A673 (cell line): Measurements from ENCODE around the gene CTXND1. TPM values are rescaled to one million over a fixed set of nuclear protein-coding genes. Genes with fewer than 3 reads are reported as not detected.

ENCODE experiments used
- BruUV-seq: library from RNA; stranded (reverse); fragments of 400-500 nt; replicated peaks from 2 replicates; lab custom pipeline; 2021; lab: Mats Ljungman, UMichigan
- CTCF ChIA-PET: fragments of 300-600 bp; sonication (Branson Sonifier 250); formaldehyde crosslinking; loops from one replicate; lab custom pipeline; 2022; ENCODE audit warnings: antibody characterized with exemption; lab: Charles Lee
- POLR2A ChIA-PET: fragments of 300-600 bp; sonication (Branson Sonifier 250); formaldehyde crosslinking; loops from one replicate; lab custom pipeline; 2022; ENCODE audit warnings: antibody characterized with exemption; ENCODE audit not compliant: low non-redundant PET; lab: Charles Lee
- DNase-seq: peaks from one replicate; pipeline ENCODE4 v3.0.0-alpha.2; 2015; ENCODE audit warnings: low spot score
- H3K27ac ChIP-seq: fragments of 200-600 bp; sonication (generic); 2 replicates; pipeline ENCODE4 v1.5.1; 2016; ENCODE audit warnings: mixed run types, low read depth, mild to moderate bottlenecking, mixed read lengths, antibody characterized with exemption, low read length; ENCODE audit not compliant: poor library complexity, severe bottlenecking
- H3K27me3 ChIP-seq: fragments of 200-600 bp; sonication (generic); replicated peaks from 2 replicates; pipeline ENCODE4 v1.6.1; 2017; ENCODE audit warnings: mixed run types, low read depth, mild to moderate bottlenecking, mixed read lengths, antibody characterized with exemption, low read length; ENCODE audit not compliant: insufficient read depth, poor library complexity
- H3K36me3 ChIP-seq: fragments of 200-600 bp; sonication (generic); 2 replicates; pipeline ENCODE4 v1.6.1; 2016; ENCODE audit warnings: mixed run types, mild to moderate bottlenecking, mixed read lengths, antibody characterized with exemption, low read length; ENCODE audit not compliant: insufficient read depth, poor library complexity, severe bottlenecking
- H3K4me1 ChIP-seq: fragments of 200-600 bp; sonication (generic); 2 replicates; pipeline ENCODE4 v1.6.1; 2017; ENCODE audit warnings: mixed run types, mild to moderate bottlenecking, mixed read lengths, antibody characterized with exemption, low read length; ENCODE audit not compliant: insufficient read depth, poor library complexity, severe bottlenecking
- H3K4me3 ChIP-seq: fragments of 200-600 bp; sonication (generic); 2 replicates; pipeline ENCODE4 v1.5.1; 2016; ENCODE audit warnings: low read depth, mixed run types, mild to moderate bottlenecking, mixed read lengths, low read length; ENCODE audit not compliant: poor library complexity, severe bottlenecking
- H3K9me3 ChIP-seq: fragments of 200-600 bp; sonication (generic); 2 replicates; pipeline ENCODE4 v1.6.1; 2016; ENCODE audit warnings: mixed run types, low read depth, mild to moderate bottlenecking, mixed read lengths, antibody characterized with exemption, low read length; ENCODE audit not compliant: poor library complexity, severe bottlenecking
- EZH2 ChIP-seq: fragments of 200-600 bp; sonication (generic); IDR thresholded peaks from 2 replicates; pipeline ENCODE4 v1.6.1; 2017; ENCODE audit warnings: borderline replicate concordance, low read depth, mild to moderate bottlenecking, mixed read lengths, antibody characterized with exemption, low read length; ENCODE audit not compliant: poor library complexity, severe bottlenecking
- intact Hi-C: fragments of 100-400 bp; cut with micrococcal nuclease; formaldehyde crosslinking; loops from one replicate; pipeline ENCODE4 v1.10.0; 2022; ENCODE audit not compliant: unreplicated experiment
- total RNA-seq: library from RNA; stranded (reverse); gene quantifications from 2 replicates; pipeline ENCODE4 v1.2.3, GENCODE V29; 2021
- TF ChIP-seq, protein P1 (sequence below): fragments of 300-800, 200-600 bp; sonication (generic); conservative IDR thresholded peaks from 2 replicates; pipeline ENCODE4 v1.5.1; 2017; ENCODE audit warnings: low read depth, mild to moderate bottlenecking, antibody characterized with exemption, low read length, moderate library complexity, mixed read lengths

CTXND1 gene
- total RNA-seq, 1 experiment from 2014 or later, result not detected

DNA sequence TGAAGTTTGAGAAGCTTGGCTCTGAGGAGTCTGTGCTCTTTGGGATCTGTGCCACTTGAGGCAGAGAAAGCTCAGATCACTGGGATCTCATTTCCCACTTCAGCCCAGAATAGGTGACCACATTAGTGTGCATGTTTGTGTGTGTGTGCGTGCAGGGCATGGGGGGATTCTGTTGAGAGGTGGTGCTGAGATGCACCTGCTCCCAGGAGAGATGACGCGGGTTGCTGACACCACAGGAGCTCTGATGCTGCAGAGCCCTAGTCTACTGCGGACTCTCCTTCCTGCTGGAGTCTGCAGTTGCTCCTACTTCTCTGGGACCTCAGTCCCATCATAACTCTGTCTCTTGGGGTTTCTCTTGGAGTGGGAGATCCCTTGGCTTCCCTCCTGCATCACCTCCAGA, 14.7 kb upstream of the CTXND1 start:
- intact Hi-C loops, result no loop called here

DNA sequence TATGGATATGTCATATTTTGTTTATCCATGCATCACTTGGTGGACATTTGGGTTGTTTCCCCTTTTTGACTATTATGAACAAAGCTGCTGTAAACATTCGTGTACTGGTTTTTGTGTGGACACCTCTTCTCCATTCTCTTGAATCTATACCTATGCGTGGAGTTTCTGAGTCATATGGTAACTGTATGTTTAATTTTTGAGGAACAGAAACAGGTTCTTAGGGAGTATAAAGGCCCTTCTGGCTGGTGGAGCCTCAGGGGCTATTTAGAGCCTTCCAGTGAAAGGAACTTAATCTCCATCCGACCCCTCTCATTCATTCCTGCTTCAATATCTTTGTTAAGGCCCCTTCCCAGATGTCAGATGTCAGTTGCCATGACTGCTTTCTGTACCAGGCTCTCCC, 14.1 kb upstream of the CTXND1 start:
- Histone ChIP-seq H3K9me3 (no peaks in the 10 kb centered on the region), H3K27me3 (peaks cover 25% of the 10 kb centered on the region), H3K36me3 (no peaks in the 10 kb centered on the region), H3K27ac (no peak overlapping the region), H3K4me3 (no peak overlapping the region), H3K4me1 (no peaks in the 10 kb centered on the region)
- CTCF ChIA-PET, result no interaction called here
- intact Hi-C loops, result no loop called here
- BruUV-seq, result no TSS peak
- TF ChIP-seq, protein P1, sequence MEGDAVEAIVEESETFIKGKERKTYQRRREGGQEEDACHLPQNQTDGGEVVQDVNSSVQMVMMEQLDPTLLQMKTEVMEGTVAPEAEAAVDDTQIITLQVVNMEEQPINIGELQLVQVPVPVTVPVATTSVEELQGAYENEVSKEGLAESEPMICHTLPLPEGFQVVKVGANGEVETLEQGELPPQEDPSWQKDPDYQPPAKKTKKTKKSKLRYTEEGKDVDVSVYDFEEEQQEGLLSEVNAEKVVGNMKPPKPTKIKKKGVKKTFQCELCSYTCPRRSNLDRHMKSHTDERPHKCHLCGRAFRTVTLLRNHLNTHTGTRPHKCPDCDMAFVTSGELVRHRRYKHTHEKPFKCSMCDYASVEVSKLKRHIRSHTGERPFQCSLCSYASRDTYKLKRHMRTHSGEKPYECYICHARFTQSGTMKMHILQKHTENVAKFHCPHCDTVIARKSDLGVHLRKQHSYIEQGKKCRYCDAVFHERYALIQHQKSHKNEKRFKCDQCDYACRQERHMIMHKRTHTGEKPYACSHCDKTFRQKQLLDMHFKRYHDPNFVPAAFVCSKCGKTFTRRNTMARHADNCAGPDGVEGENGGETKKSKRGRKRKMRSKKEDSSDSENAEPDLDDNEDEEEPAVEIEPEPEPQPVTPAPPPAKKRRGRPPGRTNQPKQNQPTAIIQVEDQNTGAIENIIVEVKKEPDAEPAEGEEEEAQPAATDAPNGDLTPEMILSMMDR, result no peak
- no peak for TF ChIP-seq EZH2
- POLR2A ChIA-PET, result no interaction called here
- DNase-seq, result no peak

More for the DNA sequence above, 14.7 kb upstream of the CTXND1 start:
- peaks cover 26% of the 10 kb centered on the region for H3K27me3 ChIP-seq
- no peaks in the 10 kb centered on the region for H3K4me1 ChIP-seq
- POLR2A ChIA-PET, result no interaction called here
- no peaks in the 10 kb centered on the region for H3K9me3 ChIP-seq
- CTCF ChIA-PET, result no interaction called here
- no peak for TF ChIP-seq EZH2
- TF ChIP-seq, protein P1, result no peak
- no peaks in the 10 kb centered on the region for H3K36me3 ChIP-seq
- H3K4me3 ChIP-seq, result no peak overlapping the region
- H3K27ac ChIP-seq, result no peak overlapping the region
- no TSS peak for BruUV-seq
- no peak for DNase-seq

DNA sequence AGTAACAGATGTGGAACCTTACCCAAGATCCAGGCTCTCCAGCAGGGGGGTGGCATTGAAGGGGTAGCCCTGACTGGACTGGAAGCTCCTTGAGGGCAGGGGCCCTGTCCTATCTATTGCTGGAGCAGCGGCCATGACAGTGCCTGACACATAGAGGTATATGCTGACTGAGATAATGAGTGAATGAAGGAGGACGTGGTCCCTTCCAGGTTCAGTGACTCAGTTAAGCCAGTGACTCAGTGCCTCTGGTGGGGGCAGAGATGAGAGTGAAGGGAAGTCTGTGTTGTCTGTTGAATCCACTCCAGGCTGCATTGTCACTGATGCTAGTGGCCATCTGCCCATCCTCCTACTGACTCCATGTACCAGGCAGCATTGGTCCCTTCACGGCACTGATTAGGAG, 13.0 kb upstream of the CTXND1 start:
- Histone ChIP-seq H3K27ac (no peak overlapping the region), H3K9me3 (no peaks in the 10 kb centered on the region), H3K36me3 (no peaks in the 10 kb centered on the region), H3K4me1 (no peaks in the 10 kb centered on the region), H3K27me3 (peaks cover 19% of the 10 kb centered on the region), H3K4me3 (no peak overlapping the region)
- POLR2A ChIA-PET, result interaction anchor here (0.6 kb wide), 1 partner anchor 221 kb away, joined by 3 read pairs; no protein-coding TSS in a partner anchor
- no peak for TF ChIP-seq EZH2
- TF ChIP-seq, protein P1, result no peak
- intact Hi-C loops, result no loop called here
- BruUV-seq, result no TSS peak
- CTCF ChIA-PET, result no interaction called here
- DNase-seq, result no peak
